ENCODE measurements around the gene CLDN25. TPM values are rescaled to one million over a fixed set of nuclear protein-coding genes. Genes with fewer than 3 reads are reported as not detected.
"Not testable (repeated sequence)": the region's sequence is repeated elsewhere in the genome, so short reads cannot be mapped to it uniquely, and the experiment has no call there.

The CLDN25 gene
- not detected for total RNA-seq

GRCh38 chr11:113779496-113779895 lies at the start of gene CLDN25:
Gene CLDN25 (plus strand): TSS chr11:113779796. CDS start chr11:113779796, 0 bp downstream.
- no peak for DNase-seq (ENCODE audit: low spot score)
- no peak for ATAC-seq (ENCODE audit: low FRiP score)
- no peak for TF ChIP-seq CTCF (IDR thresholded peaks at IDR 0.05)

GRCh38 chr11:113730887-113731726 lies 48.5 kb upstream of the CLDN25 start:
- ATAC-seq (ENCODE audit: low FRiP score) (no peak), DNase-seq (ENCODE audit: low spot score) (no peak)
- no peak for TF ChIP-seq CTCF (IDR thresholded peaks at IDR 0.05)

GRCh38 chr11:113732092-113732491 lies 47.5 kb upstream of the CLDN25 start:
- TF ChIP-seq CTCF (IDR thresholded peaks at IDR 0.05): no peak
- ATAC-seq (ENCODE audit: low FRiP score) (no peak), DNase-seq (ENCODE audit: low spot score) (no peak)

- TF ChIP-seq CTCF (IDR thresholded peaks at IDR 0.05): no peak
- ATAC-seq (ENCODE audit: low FRiP score) (no peak), DNase-seq (ENCODE audit: low spot score) (no peak)
Measured at GRCh38 chr11:113736323-113736722, 43.3 kb upstream of the CLDN25 start.

- no peak for ATAC-seq (ENCODE audit: low FRiP score)
- TF ChIP-seq CTCF (IDR thresholded peaks at IDR 0.05): no peak
- no peak for DNase-seq (ENCODE audit: low spot score)
Measured at GRCh38 chr11:113752932-113753331, 26.7 kb upstream of the CLDN25 start.

- ATAC-seq (ENCODE audit: low FRiP score) (no peak), DNase-seq (ENCODE audit: low spot score) (no peak)
- no peak for TF ChIP-seq CTCF (IDR thresholded peaks at IDR 0.05)
Measured at GRCh38 chr11:113760241-113760640, 19.4 kb upstream of the CLDN25 start.

GRCh38 chr11:113763040-113763439 lies 16.6 kb upstream of the CLDN25 start:
- DNase-seq (ENCODE audit: low spot score); ATAC-seq (ENCODE audit: low FRiP score): not testable (repeated sequence)

All from omental fat pad (tissue), 4 donors.